GM21786 (cell line): Measurements from ENCODE around the gene HS3ST3A1.

Experiments
- ATAC-seq: cut with Tn5 transposase; IDR thresholded peaks from one replicate; pipeline ENCODE4 v1.9.1; 2021; ENCODE audit not compliant: unreplicated experiment

Gene HS3ST3A1

GRCh38 chr17:13598353-13599167 is 3.2 kb downstream of the HS3ST3A1 start:
- no peak for ATAC-seq

- ATAC-seq, result no peak
Observed at GRCh38 chr17:13597723-13598347, 3.9 kb downstream of the HS3ST3A1 start.

- ATAC-seq, result no peak
Observed at GRCh38 chr17:13596241-13596923, 5.3 kb downstream of the HS3ST3A1 start.

GRCh38 chr17:13595599-13595899 is 6.2 kb downstream of the HS3ST3A1 start:
- no peak for ATAC-seq

GRCh38 chr17:13594762-13595598 is 6.7 kb downstream of the HS3ST3A1 start:
- ATAC-seq, result peak; percentile 53

GRCh38 chr17:13594310-13594709 is 7.4 kb downstream of the HS3ST3A1 start:
- ATAC-seq, result no peak

GRCh38 chr17:13593757-13594156 is 8.0 kb downstream of the HS3ST3A1 start:
- no peak for ATAC-seq

- no peak for ATAC-seq
Observed at GRCh38 chr17:13593021-13593751, 8.5 kb downstream of the HS3ST3A1 start.

- no peak for ATAC-seq
Observed at GRCh38 chr17:13592427-13592826, 9.3 kb downstream of the HS3ST3A1 start.

GRCh38 chr17:13590441-13590840 is 11.3 kb downstream of the HS3ST3A1 start:
- no peak for ATAC-seq

GRCh38 chr17:13589658-13590057 is 12.1 kb downstream of the HS3ST3A1 start:
- ATAC-seq, result no peak

- ATAC-seq, result no peak
Observed at GRCh38 chr17:13587487-13588338, 14.0 kb downstream of the HS3ST3A1 start.

GRCh38 chr17:13584701-13585080 is 17.0 kb downstream of the HS3ST3A1 start:
- ATAC-seq, result no peak

- no peak for ATAC-seq
Observed at GRCh38 chr17:13583996-13584700, 17.6 kb downstream of the HS3ST3A1 start.

GRCh38 chr17:13582776-13583547 is 18.8 kb downstream of the HS3ST3A1 start:
- no peak for ATAC-seq

GRCh38 chr17:13581925-13582324 is 19.8 kb downstream of the HS3ST3A1 start:
- ATAC-seq, result no peak

GRCh38 chr17:13580790-13581189 is 20.9 kb downstream of the HS3ST3A1 start:
- no peak for ATAC-seq
